Vagina (tissue), 2 donors: Measurements from ENCODE around the gene NEMP2.

Experiments used
- POLR2A ChIP-seq, 2 donors: fragments of 450-650 bp; IDR thresholded peaks; one replicate each; pipeline ENCODE4 v1.6.1; 2017; ENCODE audit warnings: antibody characterized with exemption in 2 of 2, mild to moderate bottlenecking in 2 of 2, moderate library complexity in 2 of 2
- TF ChIP-seq, protein P1 (sequence below), 3 experiments: fragments of 450-650 bp in 2 of 3; fragments of 200-600 bp in 1 of 3; sonication (generic) in 1 of 3; IDR thresholded peaks; one replicate each; pipeline ENCODE4 v1.5.1; 2017 to 2019; ENCODE audit warnings: antibody characterized with exemption in 3 of 3, mild to moderate bottlenecking in 2 of 3, moderate library complexity in 2 of 3

DNA sequence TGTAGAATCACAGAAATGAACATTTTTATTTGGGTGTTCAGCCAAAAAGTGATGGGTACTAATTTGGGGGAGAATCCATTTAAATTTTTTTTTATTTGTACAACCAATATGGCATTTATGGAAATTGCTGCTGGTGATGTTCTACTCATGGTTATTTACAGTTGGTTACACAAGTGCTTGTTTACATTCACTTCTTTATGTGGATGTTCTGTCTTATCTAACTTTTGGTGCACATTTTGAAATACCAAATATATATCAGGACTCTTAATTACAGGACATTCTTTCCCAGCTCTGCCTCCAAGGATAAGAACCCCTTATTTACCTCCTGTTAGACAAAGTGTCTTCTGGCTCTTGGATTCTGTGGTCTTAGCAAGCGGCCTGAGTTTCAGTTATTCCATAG is 35.2 kb downstream of the NEMP2 start:
- TF ChIP-seq, protein P1, sequence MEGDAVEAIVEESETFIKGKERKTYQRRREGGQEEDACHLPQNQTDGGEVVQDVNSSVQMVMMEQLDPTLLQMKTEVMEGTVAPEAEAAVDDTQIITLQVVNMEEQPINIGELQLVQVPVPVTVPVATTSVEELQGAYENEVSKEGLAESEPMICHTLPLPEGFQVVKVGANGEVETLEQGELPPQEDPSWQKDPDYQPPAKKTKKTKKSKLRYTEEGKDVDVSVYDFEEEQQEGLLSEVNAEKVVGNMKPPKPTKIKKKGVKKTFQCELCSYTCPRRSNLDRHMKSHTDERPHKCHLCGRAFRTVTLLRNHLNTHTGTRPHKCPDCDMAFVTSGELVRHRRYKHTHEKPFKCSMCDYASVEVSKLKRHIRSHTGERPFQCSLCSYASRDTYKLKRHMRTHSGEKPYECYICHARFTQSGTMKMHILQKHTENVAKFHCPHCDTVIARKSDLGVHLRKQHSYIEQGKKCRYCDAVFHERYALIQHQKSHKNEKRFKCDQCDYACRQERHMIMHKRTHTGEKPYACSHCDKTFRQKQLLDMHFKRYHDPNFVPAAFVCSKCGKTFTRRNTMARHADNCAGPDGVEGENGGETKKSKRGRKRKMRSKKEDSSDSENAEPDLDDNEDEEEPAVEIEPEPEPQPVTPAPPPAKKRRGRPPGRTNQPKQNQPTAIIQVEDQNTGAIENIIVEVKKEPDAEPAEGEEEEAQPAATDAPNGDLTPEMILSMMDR (IDR thresholded peaks at IDR 0.05) = no peak
- TF ChIP-seq POLR2A (IDR thresholded peaks at IDR 0.05) = no peak
